ENCODE measurements around the gene PTK6.

PTK6 gene

GRCh38 chr20:63509088-63509564, 28.1 kb downstream of the PTK6 start (continued):
- TF ChIP-seq TCF7L2 (IDR thresholded peaks at IDR 0.05; ENCODE audit: borderline replicate concordance, low read depth, low read length) (no peak), ZEB2 (tag by site-specific recombination; IDR thresholded peaks at IDR 0.05) (0 out of 2 replicates have a peak, but pooled peaks have one; percentile 14), ZNF138 (tag by site-specific recombination; IDR thresholded peaks at IDR 0.05; ENCODE audit: borderline replicate concordance) (no peak), ZNF677 (tag by site-specific recombination; IDR thresholded peaks at IDR 0.05) (no peak), ZNF692 (tag by site-specific recombination; IDR thresholded peaks at IDR 0.05) (peak; percentile 55; the same call in 1 of the 2 replicates), MZF1 (tag by site-specific recombination; IDR thresholded peaks at IDR 0.05; ENCODE audit: borderline replicate concordance) (no peak), FEZF1 (tag by site-specific recombination; IDR thresholded peaks at IDR 0.05) (peak; percentile 15; the same call in 1 of the 2 replicates), ZNF76 (tag by site-specific recombination; IDR thresholded peaks at IDR 0.05; ENCODE audit: borderline replicate concordance, low read depth) (no peak), ZNF473 (tag by site-specific recombination; IDR thresholded peaks at IDR 0.05) (no peak), ZNF324 (tag by site-specific recombination; IDR thresholded peaks at IDR 0.05) (no peak; the same call in 1 of the 2 replicates), ZFP3 (tag by site-specific recombination; IDR thresholded peaks at IDR 0.05; ENCODE audit: low read depth) (no peak), ELK4 (IDR thresholded peaks at IDR 0.05; ENCODE audit: borderline replicate concordance, low read depth, low read length) (no peak), GLI4 (tag by site-specific recombination; IDR thresholded peaks at IDR 0.05) (no peak), SP7 (tag by site-specific recombination; IDR thresholded peaks at IDR 0.05) (no peak), ZNF670 (tag by site-specific recombination; IDR thresholded peaks at IDR 0.05; ENCODE audit: low read depth) (no peak), ZNF391 (tag by site-specific recombination; IDR thresholded peaks at IDR 0.05; ENCODE audit: borderline replicate concordance, low read depth) (no peak), ZNF157 (tag by site-specific recombination; IDR thresholded peaks at IDR 0.05) (no peak), ZNF112 (tag by site-specific recombination; IDR thresholded peaks at IDR 0.05) (no peak), ZNF664 (tag by site-specific recombination; IDR thresholded peaks at IDR 0.05) (peak; percentile 99), ZNF768 (tag by site-specific recombination; IDR thresholded peaks at IDR 0.05) (no peak), ZNF518A (tag by site-specific recombination; conservative IDR thresholded peaks at IDR 0.05; ENCODE audit: low read depth) (no peak), ZNF248 (tag by site-specific recombination; IDR thresholded peaks at IDR 0.05) (no peak), ZNF785 (tag by site-specific recombination; IDR thresholded peaks at IDR 0.05) (no peak), PRDM4 (tag by site-specific recombination; IDR thresholded peaks at IDR 0.05) (no peak), ZBTB26 (tag by site-specific recombination; optimal IDR thresholded peaks at IDR 0.05) (no peak), ZNF629 (tag by site-specific recombination; IDR thresholded peaks at IDR 0.05) (no peak), ZNF560 (tag by site-specific recombination; IDR thresholded peaks at IDR 0.05; ENCODE audit: borderline replicate concordance) (no peak), ZNF155 (tag by site-specific recombination; IDR thresholded peaks at IDR 0.05) (no peak), RBAK (tag by site-specific recombination; IDR thresholded peaks at IDR 0.05) (no peak), ZNF10 (tag by site-specific recombination; IDR thresholded peaks at IDR 0.05) (peak; percentile 77)

Data from HEK293 (cell line).